SK-N-SH treated with all-trans-retinoic acid at 6 μM for 48 hours (cell line): ENCODE results near the gene YES1.
"Not testable (repeated sequence)": the region's sequence is repeated elsewhere in the genome, so short reads cannot be mapped to it uniquely, and the experiment has no call there.

Experiments used
- ATAC-seq: fragments of 200-7000 bp; cut with Tn5 transposase; 3 replicates; pipeline ENCODE4 v1.9.1; 2020; ENCODE audit warnings: mild to moderate bottlenecking, moderate library complexity
- ARNTL ChIP-seq: fragments of 450-650 bp; formaldehyde crosslinking; IDR thresholded peaks from 2 replicates; pipeline ENCODE4 v1.5.0; 2020; ENCODE audit warnings: low read depth, mild to moderate bottlenecking, moderate library complexity, borderline replicate concordance
- BACH2 ChIP-seq: fragments of 250-450 bp; sonication (Bioruptor Pico); IDR thresholded peaks from 2 replicates; pipeline ENCODE4 v1.9.0; 2021; ENCODE audit warnings: mild to moderate bottlenecking, borderline replicate concordance
- CSDC2 ChIP-seq: fragments of 250-450 bp; sonication (Bioruptor Pico); IDR thresholded peaks from 2 replicates; pipeline ENCODE4 v1.5.0; 2020; ENCODE audit warnings: mild to moderate bottlenecking, moderate library complexity
- ESRRG ChIP-seq: fragments of 250-450 bp; sonication (Bioruptor Pico); IDR thresholded peaks from 2 replicates; pipeline ENCODE4 v1.6.1; 2021; ENCODE audit warnings: mild to moderate bottlenecking
- GLIS3 ChIP-seq: fragments of 250-450 bp; sonication (Bioruptor Pico); IDR thresholded peaks from 2 replicates; pipeline ENCODE4 v1.5.0; 2020; ENCODE audit warnings: mild to moderate bottlenecking, moderate library complexity
- ISL1 ChIP-seq: fragments of 250-450 bp; sonication (Bioruptor Pico); IDR thresholded peaks from 2 replicates; pipeline ENCODE4 v2.1.2; 2022; ENCODE audit warnings: mild to moderate bottlenecking, moderate library complexity
- OSR1 ChIP-seq: fragments of 250-450 bp; sonication (Bioruptor Pico); IDR thresholded peaks from 2 replicates; pipeline ENCODE4 v1.8.0; 2022; ENCODE audit warnings: moderate library complexity, mild to moderate bottlenecking, inconsistent platforms
- PPARA ChIP-seq: fragments of 250-450 bp; sonication (Bioruptor Pico); IDR thresholded peaks from 2 replicates; pipeline ENCODE4 v1.5.0; 2020; ENCODE audit warnings: mild to moderate bottlenecking, borderline replicate concordance
- RARB ChIP-seq: fragments of 250-450 bp; sonication (Bioruptor Pico); IDR thresholded peaks from 2 replicates; pipeline ENCODE4 v1.8.0; 2021; ENCODE audit warnings: mild to moderate bottlenecking, moderate library complexity
- SNAI2 ChIP-seq: fragments of 250-450 bp; sonication (Bioruptor Pico); IDR thresholded peaks from 2 replicates; pipeline ENCODE4 v1.5.0; 2020; ENCODE audit warnings: mild to moderate bottlenecking, moderate library complexity
- TCF4 ChIP-seq: fragments of 250-450 bp; sonication (Bioruptor Pico); IDR thresholded peaks from 2 replicates; pipeline ENCODE4 v1.8.0; 2021; ENCODE audit warnings: mild to moderate bottlenecking, moderate library complexity, borderline replicate concordance
- TOX ChIP-seq: fragments of 250-450 bp; sonication (Bioruptor Pico); IDR thresholded peaks from 2 replicates; pipeline ENCODE4 v1.8.0; 2021; ENCODE audit warnings: mild to moderate bottlenecking, moderate library complexity, borderline replicate concordance
- ZC3H10 ChIP-seq: fragments of 250-450 bp; sonication (Bioruptor Pico); IDR thresholded peaks from 2 replicates; pipeline ENCODE4 v1.5.1; 2021; ENCODE audit warnings: mild to moderate bottlenecking, moderate library complexity
- ZFP3 ChIP-seq: fragments of 250-450 bp; sonication (Bioruptor Pico); IDR thresholded peaks from 2 replicates; pipeline ENCODE4 v1.5.0; 2020; ENCODE audit warnings: mild to moderate bottlenecking, moderate library complexity
- ZFP30 ChIP-seq: fragments of 450-650 bp; formaldehyde crosslinking; IDR thresholded peaks from 2 replicates; pipeline ENCODE4 v1.5.0; 2022; ENCODE audit warnings: mild to moderate bottlenecking, moderate library complexity
- ZNF565 ChIP-seq: fragments of 450-650 bp; formaldehyde crosslinking; conservative IDR thresholded peaks from 2 replicates; pipeline ENCODE4 v1.5.0; 2020; ENCODE audit warnings: low read depth, mild to moderate bottlenecking, moderate library complexity
- ZNF70 ChIP-seq: fragments of 450-650 bp; formaldehyde crosslinking; IDR thresholded peaks from 2 replicates; pipeline ENCODE4 v1.5.0; 2020; ENCODE audit warnings: mild to moderate bottlenecking, moderate library complexity
- ZNF8 ChIP-seq: fragments of 450-650 bp; formaldehyde crosslinking; IDR thresholded peaks from 2 replicates; pipeline ENCODE4 v1.5.0; 2020; ENCODE audit warnings: mild to moderate bottlenecking, moderate library complexity
- TF ChIP-seq, protein P1 (sequence below): fragments of 250-450 bp; sonication (Bioruptor Pico); IDR thresholded peaks from 2 replicates; pipeline ENCODE4 v1.5.1; 2020; ENCODE audit warnings: low read depth, mild to moderate bottlenecking, moderate library complexity
- TF ChIP-seq, protein P2 (sequence below): fragments of 250-450 bp; sonication (Bioruptor Pico); IDR thresholded peaks from 2 replicates; pipeline ENCODE4 v1.5.1; 2021; ENCODE audit warnings: mild to moderate bottlenecking, moderate library complexity

Gene YES1

DNA sequence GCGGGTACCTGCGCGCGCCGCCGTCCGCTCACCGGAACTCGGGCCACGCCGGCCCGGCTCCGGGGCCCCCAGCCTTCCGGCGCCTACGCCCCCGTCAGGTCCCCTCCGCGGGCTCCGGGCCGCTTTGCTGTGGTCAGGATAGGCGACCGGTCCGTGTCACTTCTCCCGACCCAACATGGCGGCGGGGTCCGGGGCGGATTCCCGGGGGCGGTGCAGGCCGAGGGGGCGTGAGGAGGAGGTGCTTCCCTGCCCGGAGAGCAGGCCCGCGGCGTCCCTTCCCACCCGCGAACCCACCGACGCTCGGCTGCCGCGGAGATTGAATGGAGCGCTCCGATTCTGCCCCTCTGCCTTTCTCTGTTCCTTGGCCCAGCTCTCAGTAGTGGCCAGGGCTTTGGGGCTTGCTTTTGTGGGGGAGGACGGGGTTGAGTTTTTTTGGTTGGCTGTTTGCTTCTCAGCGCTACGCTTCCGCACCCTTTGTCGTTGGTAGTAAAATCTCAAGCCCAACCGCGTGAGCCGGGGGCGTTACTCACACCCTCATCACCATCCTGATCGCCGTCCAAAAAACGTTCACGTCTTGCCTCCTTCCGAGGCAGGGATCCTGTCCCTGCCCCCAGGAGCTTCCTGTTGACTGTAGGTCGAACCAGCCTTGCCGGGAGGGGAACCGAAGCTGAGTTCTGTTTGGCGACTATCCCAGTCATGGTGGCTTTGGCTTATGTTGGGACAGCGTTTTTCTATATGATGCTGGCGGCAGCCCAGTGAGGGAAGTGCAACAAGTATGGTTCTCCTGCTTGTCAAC is 532 bp upstream of the YES1 start:
- ATAC-seq: peak; percentile 88
- no peak for TF ChIP-seq ISL1 (CRISPR knock-in tag)
- TF ChIP-seq CSDC2 (CRISPR knock-in tag): no peak

DNA sequence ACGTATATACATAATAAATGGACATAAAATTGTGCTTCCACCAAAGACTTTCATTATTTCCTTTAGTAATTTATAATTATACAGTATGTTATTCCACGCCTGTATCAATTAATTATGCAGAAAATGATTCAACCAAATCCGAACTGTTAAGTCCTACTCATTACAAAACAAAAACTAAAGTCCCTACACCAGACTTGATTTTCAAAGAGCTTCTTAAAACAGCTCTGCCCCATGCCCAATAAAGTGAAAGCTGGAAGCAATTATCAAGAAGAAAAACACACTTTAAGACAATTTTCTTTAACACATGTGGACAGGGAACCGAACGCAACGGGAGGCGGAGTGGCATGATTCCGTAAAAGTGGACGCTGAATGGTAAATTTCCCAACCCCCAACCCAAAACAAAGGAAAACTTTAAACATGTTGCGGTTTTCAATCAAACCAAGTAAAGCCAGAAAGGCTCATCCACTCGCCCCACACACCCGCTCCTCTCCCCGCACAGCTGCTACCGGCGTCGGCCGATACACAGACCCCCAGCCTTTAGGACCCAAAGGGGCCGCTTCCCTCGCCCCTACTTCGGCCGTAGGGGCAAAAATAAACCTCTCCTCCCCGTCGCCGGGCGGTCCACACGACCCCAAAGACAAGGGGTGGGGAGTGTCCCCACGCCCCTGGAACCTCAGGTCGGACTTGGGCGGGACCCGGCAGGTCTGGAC is 705 bp downstream of the YES1 start:
- peak; percentile 8 for ATAC-seq
- TF ChIP-seq OSR1 (CRISPR knock-in tag) (no peak), ZNF8 (CRISPR knock-in tag) (no peak), PPARA (no peak), ZFP3 (CRISPR knock-in tag) (no peak), ZNF565 (CRISPR knock-in tag) (no peak), ZNF70 (CRISPR knock-in tag) (no peak), GLIS3 (CRISPR knock-in tag) (no peak), SNAI2 (no peak), RARB (CRISPR knock-in tag) (no peak), ZFP30 (CRISPR knock-in tag) (no peak), ISL1 (CRISPR knock-in tag) (no peak), CSDC2 (CRISPR knock-in tag) (no peak)

DNA sequence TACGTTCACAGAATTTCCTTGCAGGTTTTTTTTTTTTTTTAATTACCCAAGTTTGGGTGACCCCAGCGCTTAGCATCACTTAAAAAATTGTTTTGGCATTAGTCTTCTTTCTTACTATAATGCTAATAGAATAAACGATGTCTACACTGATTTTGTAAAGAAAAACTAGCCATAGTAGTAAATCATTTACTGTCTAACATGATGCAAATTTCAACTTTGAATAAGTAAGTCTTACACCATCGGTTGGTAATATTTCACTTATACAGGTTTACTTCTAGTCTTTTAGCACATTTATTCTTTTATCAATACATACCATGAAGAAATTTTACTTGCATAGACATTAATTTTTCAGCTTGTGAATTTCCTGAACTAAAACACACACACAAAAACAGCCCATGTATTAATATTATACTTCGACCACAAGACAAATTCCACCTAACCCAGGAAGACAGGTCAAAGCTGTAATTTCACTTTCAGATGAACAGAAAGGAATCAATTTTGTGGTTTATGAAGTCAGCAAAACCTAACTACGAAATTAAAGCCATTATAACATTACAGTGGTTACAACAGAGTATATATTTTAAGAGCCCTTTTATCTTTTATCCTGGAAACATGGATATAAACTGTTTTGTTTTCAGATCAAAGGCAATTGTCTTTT is 1.9 kb downstream of the YES1 start:
- ATAC-seq: no peak

DNA sequence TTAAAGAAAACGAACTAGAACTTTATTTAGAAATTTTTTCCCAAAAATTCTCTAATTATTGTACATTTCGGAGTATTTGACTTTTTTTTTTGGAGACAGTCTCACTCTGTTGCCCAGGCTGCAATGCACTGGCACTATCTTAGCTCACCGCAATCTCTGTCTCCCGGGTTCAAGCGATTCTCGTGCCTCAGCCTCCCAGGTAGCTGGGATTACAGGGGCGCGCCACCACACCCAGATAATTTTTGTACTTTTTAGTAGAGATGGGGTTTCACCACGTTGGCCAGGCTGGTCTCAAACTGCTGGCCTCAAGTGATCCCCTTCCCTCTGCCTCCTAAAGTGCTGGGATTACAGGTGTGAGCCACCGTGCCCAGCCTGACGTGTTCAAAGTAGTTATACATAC is 2.8 kb downstream of the YES1 start:
- not testable (repeated sequence) for ATAC-seq

More for the DNA sequence above, 1.9 kb downstream of the YES1 start:
- no peak for TF ChIP-seq RARB (CRISPR knock-in tag)
- TF ChIP-seq OSR1 (CRISPR knock-in tag): no peak
- no peak for TF ChIP-seq TOX
- TF ChIP-seq GLIS3 (CRISPR knock-in tag): no peak
- TF ChIP-seq ZNF70 (CRISPR knock-in tag): no peak
- no peak for TF ChIP-seq TCF4
- TF ChIP-seq, protein P1, sequence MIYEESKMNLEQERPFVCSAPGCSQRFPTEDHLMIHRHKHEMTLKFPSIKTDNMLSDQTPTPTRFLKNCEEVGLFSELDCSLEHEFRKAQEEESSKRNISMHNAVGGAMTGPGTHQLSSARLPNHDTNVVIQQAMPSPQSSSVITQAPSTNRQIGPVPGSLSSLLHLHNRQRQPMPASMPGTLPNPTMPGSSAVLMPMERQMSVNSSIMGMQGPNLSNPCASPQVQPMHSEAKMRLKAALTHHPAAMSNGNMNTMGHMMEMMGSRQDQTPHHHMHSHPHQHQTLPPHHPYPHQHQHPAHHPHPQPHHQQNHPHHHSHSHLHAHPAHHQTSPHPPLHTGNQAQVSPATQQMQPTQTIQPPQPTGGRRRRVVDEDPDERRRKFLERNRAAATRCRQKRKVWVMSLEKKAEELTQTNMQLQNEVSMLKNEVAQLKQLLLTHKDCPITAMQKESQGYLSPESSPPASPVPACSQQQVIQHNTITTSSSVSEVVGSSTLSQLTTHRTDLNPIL (CRISPR knock-in tag): no peak
- TF ChIP-seq, all 23 proteins: peak for 0

DNA sequence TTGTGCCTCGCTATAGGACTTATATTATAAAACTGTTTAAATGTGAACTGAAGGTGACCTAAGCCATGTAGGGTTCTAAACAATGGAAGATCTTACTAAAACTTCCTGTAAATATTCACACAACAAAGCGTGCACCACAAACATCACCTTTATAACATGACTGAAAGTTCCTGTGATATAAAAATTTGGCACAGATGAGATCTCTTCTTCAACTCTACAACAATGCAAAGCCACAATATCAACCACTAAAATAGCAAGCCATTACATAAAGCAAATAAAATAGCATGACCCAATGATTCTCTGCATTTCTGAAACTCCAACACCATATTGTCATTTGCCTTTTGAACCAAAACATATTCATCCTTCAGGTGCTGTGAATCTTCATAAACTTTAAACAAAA is 3.5 kb downstream of the YES1 start:
- no peak for ATAC-seq
- TF ChIP-seq CSDC2 (CRISPR knock-in tag) (no peak), PPARA (no peak), TOX (no peak), ZC3H10 (no peak), BACH2 (no peak), RARB (CRISPR knock-in tag) (no peak), ZNF565 (CRISPR knock-in tag) (no peak), ARNTL (CRISPR knock-in tag) (no peak), ISL1 (CRISPR knock-in tag) (no peak), SNAI2 (no peak), TCF4 (no peak), ESRRG (CRISPR knock-in tag) (no peak), OSR1 (CRISPR knock-in tag) (no peak)
- TF ChIP-seq, protein P2, sequence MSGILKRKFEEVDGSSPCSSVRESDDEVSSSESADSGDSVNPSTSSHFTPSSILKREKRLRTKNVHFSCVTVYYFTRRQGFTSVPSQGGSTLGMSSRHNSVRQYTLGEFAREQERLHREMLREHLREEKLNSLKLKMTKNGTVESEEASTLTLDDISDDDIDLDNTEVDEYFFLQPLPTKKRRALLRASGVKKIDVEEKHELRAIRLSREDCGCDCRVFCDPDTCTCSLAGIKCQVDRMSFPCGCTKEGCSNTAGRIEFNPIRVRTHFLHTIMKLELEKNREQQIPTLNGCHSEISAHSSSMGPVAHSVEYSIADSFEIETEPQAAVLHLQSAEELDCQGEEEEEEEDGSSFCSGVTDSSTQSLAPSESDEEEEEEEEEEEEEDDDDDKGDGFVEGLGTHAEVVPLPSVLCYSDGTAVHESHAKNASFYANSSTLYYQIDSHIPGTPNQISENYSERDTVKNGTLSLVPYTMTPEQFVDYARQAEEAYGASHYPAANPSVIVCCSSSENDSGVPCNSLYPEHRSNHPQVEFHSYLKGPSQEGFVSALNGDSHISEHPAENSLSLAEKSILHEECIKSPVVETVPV (CRISPR knock-in tag): no peak

DNA sequence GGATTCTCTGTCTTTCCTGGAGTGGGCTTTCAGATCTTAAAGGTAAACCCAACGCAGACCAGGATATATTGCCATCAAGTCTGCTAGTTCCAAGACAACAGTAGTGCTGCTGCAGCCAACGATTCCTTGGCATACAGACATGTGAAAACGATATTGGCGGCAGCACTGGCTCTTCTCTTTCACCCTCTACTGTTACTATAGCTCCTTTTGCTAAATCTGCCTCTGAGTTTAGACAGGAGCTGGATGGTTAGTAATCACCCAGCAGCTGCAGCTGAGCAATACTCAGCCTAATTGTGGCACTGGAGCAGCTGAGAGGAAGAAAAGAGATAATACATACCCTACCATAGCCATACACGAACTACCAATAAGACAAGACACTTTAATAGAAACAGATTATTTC is 4.0 kb downstream of the YES1 start:
- TF ChIP-seq BACH2 (no peak), ESRRG (CRISPR knock-in tag) (no peak), GLIS3 (CRISPR knock-in tag) (no peak), ZNF565 (CRISPR knock-in tag) (no peak), CSDC2 (CRISPR knock-in tag) (no peak), TCF4 (no peak), ZC3H10 (no peak)
- TF ChIP-seq, all 23 proteins: peak for 0
- ATAC-seq: no peak
